GM23338 (cell line): ENCODE measurements around the gene EDIL3. TPM values are rescaled to one million over a fixed set of nuclear protein-coding genes. Genes with fewer than 3 reads are reported as not detected.

Source experiments
- ATAC-seq: fragments of 200-7000 bp; cut with Tn5 transposase; 3 replicates; pipeline ENCODE4 v1.9.1; 2020
- DNase-seq: peaks from one replicate; pipeline ENCODE4 v3.0.0-alpha.2; 2015; ENCODE audit warnings: low spot score
- H2AFZ ChIP-seq: fragments of 200-600 bp; sonication (generic); 2 replicates; pipeline ENCODE4 v1.8.0; 2016; ENCODE audit warnings: antibody characterized with exemption, mild to moderate bottlenecking, moderate library complexity
- H3F3A ChIP-seq: fragments of 200-600 bp; sonication (generic); replicated peaks from 2 replicates; pipeline ENCODE4 v1.8.0; 2017; ENCODE audit warnings: antibody characterized with exemption, mixed run types, low read depth
- H3K27ac ChIP-seq: fragments of 200-600 bp; sonication (generic); 2 replicates; pipeline ENCODE4 v1.6.1; 2016; ENCODE audit warnings: low read depth
- H3K27me3 ChIP-seq: fragments of 200-600 bp; sonication (generic); 2 replicates; pipeline ENCODE4 v1.8.0; 2016; ENCODE audit warnings: mild to moderate bottlenecking, mixed run types, moderate library complexity; ENCODE audit not compliant: insufficient read depth
- H3K36me3 ChIP-seq: fragments of 200-600 bp; sonication (generic); 2 replicates; pipeline ENCODE4 v1.8.0; 2016; ENCODE audit warnings: mild to moderate bottlenecking; ENCODE audit not compliant: insufficient read depth
- H3K4me1 ChIP-seq: fragments of 200-600 bp; sonication (generic); 2 replicates; pipeline ENCODE4 v1.8.0; 2016; ENCODE audit warnings: mild to moderate bottlenecking, moderate library complexity; ENCODE audit not compliant: insufficient read depth
- H3K4me2 ChIP-seq: fragments of 200-600 bp; sonication (generic); 2 replicates; pipeline ENCODE4 v1.7.1; 2017; ENCODE audit warnings: mixed run types
- H3K4me3 ChIP-seq: fragments of 200-600 bp; sonication (generic); 2 replicates; pipeline ENCODE4 v1.6.1; 2016; ENCODE audit warnings: mixed run types
- H3K79me2 ChIP-seq: fragments of 200-600 bp; sonication (generic); replicated peaks from 2 replicates; pipeline ENCODE4 v1.8.0; 2017; ENCODE audit warnings: mild to moderate bottlenecking; ENCODE audit not compliant: insufficient read depth
- H3K9me2 ChIP-seq: fragments of 200-600 bp; sonication (generic); 2 replicates; pipeline ENCODE4 v1.8.0; 2017; ENCODE audit not compliant: insufficient read depth
- H4K20me1 ChIP-seq: fragments of 200-600 bp; sonication (generic); replicated peaks from 2 replicates; pipeline ENCODE4 v1.8.0; 2017; ENCODE audit warnings: mild to moderate bottlenecking; ENCODE audit not compliant: insufficient read depth
- H3K27ac Mint-ChIP-seq: 2 replicates; pipeline ENCODE4 v1.8.0; 2020; ENCODE audit warnings: inconsistent platforms, mild to moderate bottlenecking, moderate library complexity, mixed read lengths
- H3K27me3 Mint-ChIP-seq: 3 replicates; pipeline ENCODE4 v1.8.0; 2022; ENCODE audit warnings: low read depth, mild to moderate bottlenecking, moderate library complexity, mixed read lengths, inconsistent platforms; ENCODE audit not compliant: insufficient read depth, poor library complexity
- H3K36me3 Mint-ChIP-seq: 3 replicates; pipeline ENCODE4 v1.8.0; 2021; ENCODE audit warnings: low read depth, mild to moderate bottlenecking, inconsistent platforms, moderate library complexity, mixed read lengths
- H3K4me1 Mint-ChIP-seq: 3 replicates; pipeline ENCODE4 v1.8.0; 2020; ENCODE audit warnings: mild to moderate bottlenecking, inconsistent platforms, mixed read lengths
- H3K4me3 Mint-ChIP-seq: 3 replicates; pipeline ENCODE4 v1.8.0; 2021; ENCODE audit warnings: moderate library complexity, mild to moderate bottlenecking, inconsistent platforms, mixed read lengths
- H3K9me3 Mint-ChIP-seq: 3 replicates; pipeline ENCODE4 v1.8.0; 2020; ENCODE audit warnings: moderate library complexity, mild to moderate bottlenecking, inconsistent platforms, mixed read lengths
- CREB1 ChIP-seq: fragments of 250-450 bp; sonication (Bioruptor Pico); IDR thresholded peaks from 2 replicates; pipeline ENCODE4 v1.5.0; 2020; ENCODE audit warnings: low read depth, mild to moderate bottlenecking, moderate library complexity
- NANOG ChIP-seq: IDR thresholded peaks from 2 replicates; pipeline ENCODE4 v1.6.1; 2016; ENCODE audit warnings: antibody characterized with exemption, borderline replicate concordance
- ZNF114 ChIP-seq: fragments of 250-450 bp; sonication (Bioruptor Pico); IDR thresholded peaks from 2 replicates; pipeline ENCODE4 v1.5.0; 2020; ENCODE audit warnings: mild to moderate bottlenecking, moderate library complexity
- ZNF331 ChIP-seq: fragments of 250-450 bp; sonication (Bioruptor Pico); IDR thresholded peaks from 2 replicates; pipeline ENCODE4 v1.5.0; 2020; ENCODE audit warnings: low read depth, mild to moderate bottlenecking, moderate library complexity
- polyA plus RNA-seq: library from polyadenylated mRNA; unstranded; fragments of >200 nt; fragmentation: Nextera tagmentation; extraction: Ambion mirVana; gene quantifications from 2 replicates; pipeline ENCODE4 v1.2.1, GENCODE V29; 2016
- total RNA-seq: library from RNA; depleted of rRNA; stranded (reverse); fragments of >200 nt; shearing (Covaris generic); gene quantifications from 2 replicates; pipeline ENCODE4 v1.2.3, GENCODE V29; 2014
- TF ChIP-seq, protein P1 (sequence below): IDR thresholded peaks from 2 replicates; pipeline ENCODE4 v1.6.1; 2016; ENCODE audit warnings: antibody characterized with exemption
- TF ChIP-seq, protein P2 (sequence below): fragments of 250-450 bp; sonication (Bioruptor Pico); IDR thresholded peaks from 2 replicates; pipeline ENCODE4 v1.5.0; 2020; ENCODE audit warnings: mild to moderate bottlenecking, moderate library complexity
- TF ChIP-seq, protein P3 (sequence below), 2 experiments: fragments of 200-600 bp in 1 of 2; sonication (generic) in 1 of 2; conservative IDR thresholded peaks; 2 replicates each; pipeline versions ENCODE4 v1.5.1 to v1.6.1; 2016 to 2017; ENCODE audit warnings: antibody characterized with exemption in 2 of 2, low read depth in 2 of 2, mild to moderate bottlenecking in 2 of 2, moderate library complexity in 1 of 2
- TF ChIP-seq, protein P4 (sequence below): IDR thresholded peaks from one replicate; pipeline ENCODE4 v1.6.1; 2018; ENCODE audit warnings: antibody characterized with exemption; ENCODE audit not compliant: unreplicated experiment

The EDIL3 gene
- total and polyA plus RNA-seq, 2 experiments from 2014 or later: 43.3 to 61.9 TPM

DNA sequence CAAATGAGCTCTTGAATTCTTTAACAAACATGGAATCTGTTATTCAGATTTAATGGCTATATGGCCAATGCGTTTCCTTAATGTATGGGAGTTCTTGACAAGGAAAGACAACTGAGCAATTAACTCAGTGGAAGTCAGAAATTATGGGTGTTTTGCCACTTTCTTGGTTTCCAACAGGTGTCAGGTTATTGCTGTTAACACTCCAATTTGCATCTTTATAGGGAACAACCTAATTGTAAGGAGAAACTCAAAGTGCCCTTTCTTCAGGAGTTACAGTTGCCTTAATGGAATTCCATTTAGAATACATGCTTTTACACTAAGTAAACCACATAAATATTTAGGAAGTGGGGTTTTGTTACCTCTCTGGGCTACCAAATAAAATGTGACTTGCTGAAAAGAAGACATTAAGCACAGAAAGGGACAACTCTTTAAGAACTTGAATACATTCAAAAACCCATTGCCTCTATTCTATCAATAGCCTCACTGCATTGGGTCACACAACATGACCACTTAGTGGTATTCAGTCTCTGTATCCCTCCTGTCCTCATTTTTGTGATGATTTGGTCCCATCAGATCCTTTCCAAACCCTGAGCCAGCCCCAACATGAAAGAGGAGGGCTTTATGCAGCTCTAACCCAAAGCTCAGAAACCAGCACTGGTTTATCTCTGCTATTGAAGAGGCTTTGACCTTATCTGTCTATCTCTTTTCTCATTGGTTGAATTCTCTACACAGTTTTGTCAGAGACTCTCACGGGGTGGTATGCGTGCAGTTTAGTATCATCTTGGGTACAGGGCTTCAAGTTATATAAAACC lies 118.7 kb downstream of the EDIL3 start:
- DNase-seq (peak; percentile 58), ATAC-seq (peak; percentile 73)
- Mint-ChIP-seq H3K27me3 (peaks cover 2% of the 10 kb centered on the region), H3K9me3 (no peaks in the 10 kb centered on the region), H3K4me1 (peaks cover 46% of the 10 kb centered on the region), H3K27ac (peak overlapping the region; percentile 88), H3K4me3 (no peak overlapping the region), H3K36me3 (no peaks in the 10 kb centered on the region)
- no peaks in the 10 kb centered on the region for H3K36me3 ChIP-seq
- H3F3A ChIP-seq: no peaks in the 10 kb centered on the region
- peaks cover 31% of the 10 kb centered on the region for H3K4me1 ChIP-seq
- H3K79me2 ChIP-seq: no peaks in the 10 kb centered on the region
- no peaks in the 10 kb centered on the region for H4K20me1 ChIP-seq
- peak; percentile 90 for TF ChIP-seq NANOG
- no peak for TF ChIP-seq ZNF331 (CRISPR knock-in tag)
- peaks cover 4% of the 10 kb centered on the region; the same call in 1 of the 2 replicates for H3K9me2 ChIP-seq
- H3K4me2 ChIP-seq: peak overlapping the region; percentile 34
- peak overlapping the region; percentile 91 for H3K27ac ChIP-seq
- H2AFZ ChIP-seq: no peak overlapping the region
- H3K27me3 ChIP-seq: no peaks in the 10 kb centered on the region
- no peak overlapping the region for H3K4me3 ChIP-seq

- no peaks in the 10 kb centered on the region for H3K36me3 ChIP-seq
- H3K27me3 Mint-ChIP-seq: peaks cover 2% of the 10 kb centered on the region
- no peak overlapping the region for H3K4me3 Mint-ChIP-seq
- no peaks in the 10 kb centered on the region for H3K9me3 Mint-ChIP-seq
- H3K4me3 ChIP-seq: no peak overlapping the region
- DNase-seq (no peak), ATAC-seq (no peak)
- H2AFZ ChIP-seq: no peak overlapping the region
- no peaks in the 10 kb centered on the region for H3F3A ChIP-seq
- H3K27me3 ChIP-seq: no peaks in the 10 kb centered on the region
- H3K4me2 ChIP-seq: peak overlapping the region; percentile 9
- H3K36me3 Mint-ChIP-seq: no peaks in the 10 kb centered on the region
- H4K20me1 ChIP-seq: no peaks in the 10 kb centered on the region
- H3K27ac Mint-ChIP-seq: peak overlapping the region; percentile 88; the same call in 1 of the 2 replicates
- no peaks in the 10 kb centered on the region for H3K79me2 ChIP-seq
- peaks cover 4% of the 10 kb centered on the region; the same call in 1 of the 2 replicates for H3K9me2 ChIP-seq
- H3K4me1 ChIP-seq: peaks cover 31% of the 10 kb centered on the region
- peaks cover 47% of the 10 kb centered on the region for H3K4me1 Mint-ChIP-seq
- H3K27ac ChIP-seq: peak overlapping the region; percentile 41
- TF ChIP-seq, protein P1, sequence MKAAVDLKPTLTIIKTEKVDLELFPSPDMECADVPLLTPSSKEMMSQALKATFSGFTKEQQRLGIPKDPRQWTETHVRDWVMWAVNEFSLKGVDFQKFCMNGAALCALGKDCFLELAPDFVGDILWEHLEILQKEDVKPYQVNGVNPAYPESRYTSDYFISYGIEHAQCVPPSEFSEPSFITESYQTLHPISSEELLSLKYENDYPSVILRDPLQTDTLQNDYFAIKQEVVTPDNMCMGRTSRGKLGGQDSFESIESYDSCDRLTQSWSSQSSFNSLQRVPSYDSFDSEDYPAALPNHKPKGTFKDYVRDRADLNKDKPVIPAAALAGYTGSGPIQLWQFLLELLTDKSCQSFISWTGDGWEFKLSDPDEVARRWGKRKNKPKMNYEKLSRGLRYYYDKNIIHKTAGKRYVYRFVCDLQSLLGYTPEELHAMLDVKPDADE: no peak
- TF ChIP-seq, protein P2, sequence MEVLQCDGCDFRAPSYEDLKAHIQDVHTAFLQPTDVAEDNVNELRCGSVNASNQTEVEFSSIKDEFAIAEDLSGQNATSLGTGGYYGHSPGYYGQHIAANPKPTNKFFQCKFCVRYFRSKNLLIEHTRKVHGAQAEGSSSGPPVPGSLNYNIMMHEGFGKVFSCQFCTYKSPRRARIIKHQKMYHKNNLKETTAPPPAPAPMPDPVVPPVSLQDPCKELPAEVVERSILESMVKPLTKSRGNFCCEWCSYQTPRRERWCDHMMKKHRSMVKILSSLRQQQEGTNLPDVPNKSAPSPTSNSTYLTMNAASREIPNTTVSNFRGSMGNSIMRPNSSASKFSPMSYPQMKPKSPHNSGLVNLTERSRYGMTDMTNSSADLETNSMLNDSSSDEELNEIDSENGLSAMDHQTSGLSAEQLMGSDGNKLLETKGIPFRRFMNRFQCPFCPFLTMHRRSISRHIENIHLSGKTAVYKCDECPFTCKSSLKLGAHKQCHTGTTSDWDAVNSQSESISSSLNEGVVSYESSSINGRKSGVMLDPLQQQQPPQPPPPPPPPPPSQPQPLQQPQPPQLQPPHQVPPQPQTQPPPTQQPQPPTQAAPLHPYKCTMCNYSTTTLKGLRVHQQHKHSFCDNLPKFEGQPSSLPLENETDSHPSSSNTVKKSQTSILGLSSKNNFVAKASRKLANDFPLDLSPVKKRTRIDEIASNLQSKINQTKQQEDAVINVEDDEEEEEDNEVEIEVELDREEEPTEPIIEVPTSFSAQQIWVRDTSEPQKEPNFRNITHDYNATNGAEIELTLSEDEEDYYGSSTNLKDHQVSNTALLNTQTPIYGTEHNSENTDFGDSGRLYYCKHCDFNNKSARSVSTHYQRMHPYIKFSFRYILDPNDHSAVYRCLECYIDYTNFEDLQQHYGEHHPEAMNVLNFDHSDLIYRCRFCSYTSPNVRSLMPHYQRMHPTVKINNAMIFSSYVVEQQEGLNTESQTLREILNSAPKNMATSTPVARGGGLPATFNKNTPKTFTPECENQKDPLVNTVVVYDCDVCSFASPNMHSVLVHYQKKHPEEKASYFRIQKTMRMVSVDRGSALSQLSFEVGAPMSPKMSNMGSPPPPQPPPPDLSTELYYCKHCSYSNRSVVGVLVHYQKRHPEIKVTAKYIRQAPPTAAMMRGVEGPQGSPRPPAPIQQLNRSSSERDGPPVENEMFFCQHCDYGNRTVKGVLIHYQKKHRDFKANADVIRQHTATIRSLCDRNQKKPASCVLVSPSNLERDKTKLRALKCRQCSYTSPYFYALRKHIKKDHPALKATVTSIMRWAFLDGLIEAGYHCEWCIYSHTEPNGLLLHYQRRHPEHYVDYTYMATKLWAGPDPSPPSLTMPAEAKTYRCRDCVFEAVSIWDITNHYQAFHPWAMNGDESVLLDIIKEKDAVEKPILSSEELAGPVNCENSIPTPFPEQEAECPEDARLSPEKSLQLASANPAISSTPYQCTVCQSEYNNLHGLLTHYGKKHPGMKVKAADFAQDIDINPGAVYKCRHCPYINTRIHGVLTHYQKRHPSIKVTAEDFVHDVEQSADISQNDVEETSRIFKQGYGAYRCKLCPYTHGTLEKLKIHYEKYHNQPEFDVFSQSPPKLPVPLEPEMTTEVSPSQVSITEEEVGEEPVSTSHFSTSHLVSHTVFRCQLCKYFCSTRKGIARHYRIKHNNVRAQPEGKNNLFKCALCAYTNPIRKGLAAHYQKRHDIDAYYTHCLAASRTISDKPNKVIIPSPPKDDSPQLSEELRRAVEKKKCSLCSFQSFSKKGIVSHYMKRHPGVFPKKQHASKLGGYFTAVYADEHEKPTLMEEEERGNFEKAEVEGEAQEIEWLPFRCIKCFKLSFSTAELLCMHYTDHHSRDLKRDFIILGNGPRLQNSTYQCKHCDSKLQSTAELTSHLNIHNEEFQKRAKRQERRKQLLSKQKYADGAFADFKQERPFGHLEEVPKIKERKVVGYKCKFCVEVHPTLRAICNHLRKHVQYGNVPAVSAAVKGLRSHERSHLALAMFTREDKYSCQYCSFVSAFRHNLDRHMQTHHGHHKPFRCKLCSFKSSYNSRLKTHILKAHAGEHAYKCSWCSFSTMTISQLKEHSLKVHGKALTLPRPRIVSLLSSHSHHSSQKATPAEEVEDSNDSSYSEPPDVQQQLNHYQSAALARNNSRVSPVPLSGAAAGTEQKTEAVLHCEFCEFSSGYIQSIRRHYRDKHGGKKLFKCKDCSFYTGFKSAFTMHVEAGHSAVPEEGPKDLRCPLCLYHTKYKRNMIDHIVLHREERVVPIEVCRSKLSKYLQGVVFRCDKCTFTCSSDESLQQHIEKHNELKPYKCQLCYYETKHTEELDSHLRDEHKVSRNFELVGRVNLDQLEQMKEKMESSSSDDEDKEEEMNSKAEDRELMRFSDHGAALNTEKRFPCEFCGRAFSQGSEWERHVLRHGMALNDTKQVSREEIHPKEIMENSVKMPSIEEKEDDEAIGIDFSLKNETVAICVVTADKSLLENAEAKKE (CRISPR knock-in tag): no peak
- TF ChIP-seq, protein P3, sequence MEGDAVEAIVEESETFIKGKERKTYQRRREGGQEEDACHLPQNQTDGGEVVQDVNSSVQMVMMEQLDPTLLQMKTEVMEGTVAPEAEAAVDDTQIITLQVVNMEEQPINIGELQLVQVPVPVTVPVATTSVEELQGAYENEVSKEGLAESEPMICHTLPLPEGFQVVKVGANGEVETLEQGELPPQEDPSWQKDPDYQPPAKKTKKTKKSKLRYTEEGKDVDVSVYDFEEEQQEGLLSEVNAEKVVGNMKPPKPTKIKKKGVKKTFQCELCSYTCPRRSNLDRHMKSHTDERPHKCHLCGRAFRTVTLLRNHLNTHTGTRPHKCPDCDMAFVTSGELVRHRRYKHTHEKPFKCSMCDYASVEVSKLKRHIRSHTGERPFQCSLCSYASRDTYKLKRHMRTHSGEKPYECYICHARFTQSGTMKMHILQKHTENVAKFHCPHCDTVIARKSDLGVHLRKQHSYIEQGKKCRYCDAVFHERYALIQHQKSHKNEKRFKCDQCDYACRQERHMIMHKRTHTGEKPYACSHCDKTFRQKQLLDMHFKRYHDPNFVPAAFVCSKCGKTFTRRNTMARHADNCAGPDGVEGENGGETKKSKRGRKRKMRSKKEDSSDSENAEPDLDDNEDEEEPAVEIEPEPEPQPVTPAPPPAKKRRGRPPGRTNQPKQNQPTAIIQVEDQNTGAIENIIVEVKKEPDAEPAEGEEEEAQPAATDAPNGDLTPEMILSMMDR (conservative IDR thresholded peaks at IDR 0.05; ENCODE audit: low read depth in 2 of 2): no peak
- TF ChIP-seq CREB1 (CRISPR knock-in tag) (no peak), ZNF114 (CRISPR knock-in tag) (no peak)
- TF ChIP-seq, protein P4, sequence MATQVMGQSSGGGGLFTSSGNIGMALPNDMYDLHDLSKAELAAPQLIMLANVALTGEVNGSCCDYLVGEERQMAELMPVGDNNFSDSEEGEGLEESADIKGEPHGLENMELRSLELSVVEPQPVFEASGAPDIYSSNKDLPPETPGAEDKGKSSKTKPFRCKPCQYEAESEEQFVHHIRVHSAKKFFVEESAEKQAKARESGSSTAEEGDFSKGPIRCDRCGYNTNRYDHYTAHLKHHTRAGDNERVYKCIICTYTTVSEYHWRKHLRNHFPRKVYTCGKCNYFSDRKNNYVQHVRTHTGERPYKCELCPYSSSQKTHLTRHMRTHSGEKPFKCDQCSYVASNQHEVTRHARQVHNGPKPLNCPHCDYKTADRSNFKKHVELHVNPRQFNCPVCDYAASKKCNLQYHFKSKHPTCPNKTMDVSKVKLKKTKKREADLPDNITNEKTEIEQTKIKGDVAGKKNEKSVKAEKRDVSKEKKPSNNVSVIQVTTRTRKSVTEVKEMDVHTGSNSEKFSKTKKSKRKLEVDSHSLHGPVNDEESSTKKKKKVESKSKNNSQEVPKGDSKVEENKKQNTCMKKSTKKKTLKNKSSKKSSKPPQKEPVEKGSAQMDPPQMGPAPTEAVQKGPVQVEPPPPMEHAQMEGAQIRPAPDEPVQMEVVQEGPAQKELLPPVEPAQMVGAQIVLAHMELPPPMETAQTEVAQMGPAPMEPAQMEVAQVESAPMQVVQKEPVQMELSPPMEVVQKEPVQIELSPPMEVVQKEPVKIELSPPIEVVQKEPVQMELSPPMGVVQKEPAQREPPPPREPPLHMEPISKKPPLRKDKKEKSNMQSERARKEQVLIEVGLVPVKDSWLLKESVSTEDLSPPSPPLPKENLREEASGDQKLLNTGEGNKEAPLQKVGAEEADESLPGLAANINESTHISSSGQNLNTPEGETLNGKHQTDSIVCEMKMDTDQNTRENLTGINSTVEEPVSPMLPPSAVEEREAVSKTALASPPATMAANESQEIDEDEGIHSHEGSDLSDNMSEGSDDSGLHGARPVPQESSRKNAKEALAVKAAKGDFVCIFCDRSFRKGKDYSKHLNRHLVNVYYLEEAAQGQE: no peak
Measured at GRCh38 chr5:84265130-84265529, 119.5 kb downstream of the EDIL3 start.
